GM12891 (cell line): Measurements from ENCODE around the gene MDFIC2. TPM values are rescaled to one million over a fixed set of nuclear protein-coding genes. Genes with fewer than 3 reads are reported as not detected.
"Not testable (repeated sequence)": the region's sequence is repeated elsewhere in the genome, so short reads cannot be mapped to it uniquely, and the experiment has no call there.

Experiments
- DNase-seq: peaks from one replicate; pipeline ENCODE4 v3.0.0; 2011; ENCODE audit warnings: low spot score; ENCODE audit not compliant: insufficient read length
- FAIRE-seq: peaks from 2 replicates; lab custom pipeline; 2011; peaks lifted over from hg19 to GRCh38; lab: Jason Lieb, UNC
- PAX5 ChIP-seq: IDR thresholded peaks from 2 replicates; pipeline ENCODE4 v1.6.1; 2011; ENCODE audit warnings: low read length, moderate library complexity, mild to moderate bottlenecking; ENCODE audit not compliant: insufficient read depth, severe bottlenecking
- POLR2A ChIP-seq: IDR thresholded peaks from 2 replicates; pipeline ENCODE4 v1.6.1; 2011; ENCODE audit warnings: low read depth, low read length, control low read depth
- POLR2AphosphoS5 ChIP-seq: IDR thresholded peaks from 2 replicates; pipeline ENCODE4 v1.6.1; 2011; ENCODE audit warnings: low read depth, low read length, control low read depth
- POU2F2 ChIP-seq: IDR thresholded peaks from 2 replicates; pipeline ENCODE4 v1.6.1; 2011; ENCODE audit warnings: low read depth, mild to moderate bottlenecking, control low read depth, low read length, moderate library complexity
- SPI1 ChIP-seq: IDR thresholded peaks from 2 replicates; pipeline ENCODE4 v1.6.1; 2011; ENCODE audit warnings: low read depth, low read length, control low read depth
- TAF1 ChIP-seq: IDR thresholded peaks from 2 replicates; pipeline ENCODE4 v1.6.1; 2011; ENCODE audit warnings: low read depth, low read length, control low read depth
- polyA plus RNA-seq: library from polyadenylated mRNA; unstranded; fragments of >200 nt; gene quantifications from one replicate; pipeline ENCODE4 v1.2.1, GENCODE V29; 2012; ENCODE audit warnings: low read depth, missing spikeins, inconsistent platforms; ENCODE audit not compliant: missing spikeins

The MDFIC2 gene
- not detected for polyA plus RNA-seq

DNA sequence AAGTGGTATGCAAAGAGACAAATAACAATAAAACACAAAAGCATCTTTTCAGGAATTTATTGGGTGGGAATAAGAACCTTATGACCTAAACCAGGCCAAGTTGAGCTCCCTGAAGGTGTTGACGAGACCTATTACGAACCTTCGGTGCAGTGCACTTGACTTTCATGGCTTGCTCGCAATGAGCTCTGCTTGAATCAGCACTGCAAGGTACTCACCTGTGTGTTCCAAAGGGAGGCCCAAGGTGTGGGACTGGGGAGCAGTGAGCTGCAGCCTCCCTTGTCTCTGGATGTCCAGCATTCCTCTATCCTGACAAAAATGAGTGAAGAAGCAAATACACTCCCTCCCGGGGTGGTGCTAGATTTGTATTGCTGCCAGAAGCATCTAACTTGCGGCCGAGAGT, at the start of gene MDFIC2:
TSS of gene MDFIC2 (minus strand) at position 303 of the 400 bp plus-strand sequence. CDS start 665 bp downstream, outside the sequence.
- TF ChIP-seq POU2F2 (no peak), POLR2A (no peak), TAF1 (no peak), POLR2AphosphoS5 (no peak), PAX5 (no peak), SPI1 (no peak)
- DNase-seq = no peak
- FAIRE-seq = no peak

- FAIRE-seq (no peak), DNase-seq (no peak)
- TF ChIP-seq SPI1 = peak; percentile 28; the same call in 1 of the 2 replicates
- no peak for TF ChIP-seq PAX5
Observed at GRCh38 chr3:70360979-70361760, 48.7 kb upstream of the MDFIC2 start.

DNA sequence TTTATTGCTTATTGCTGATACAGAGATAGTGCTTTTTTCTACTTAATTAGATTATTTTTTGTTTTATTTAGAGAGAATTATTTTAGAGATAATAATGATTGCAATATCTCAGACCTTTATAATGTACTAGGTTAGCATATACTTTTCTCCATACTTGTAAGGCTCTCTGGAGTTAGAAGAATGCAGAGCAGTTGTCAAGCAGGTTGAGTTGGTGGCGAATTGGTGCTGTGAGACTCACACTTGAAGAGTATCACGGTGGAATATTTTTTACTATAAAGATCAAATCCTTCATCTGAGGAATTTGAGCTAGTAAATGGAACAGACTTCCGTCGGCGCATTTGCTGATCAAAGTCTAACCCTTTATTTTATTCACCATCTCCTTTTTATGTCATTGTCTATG, 47.3 kb upstream of the MDFIC2 start:
- DNase-seq (no peak), FAIRE-seq (no peak)
- TF ChIP-seq PAX5 (no peak), POLR2A (no peak), POU2F2 (no peak), POLR2AphosphoS5 (no peak), TAF1 (no peak), SPI1 (no peak)

DNA sequence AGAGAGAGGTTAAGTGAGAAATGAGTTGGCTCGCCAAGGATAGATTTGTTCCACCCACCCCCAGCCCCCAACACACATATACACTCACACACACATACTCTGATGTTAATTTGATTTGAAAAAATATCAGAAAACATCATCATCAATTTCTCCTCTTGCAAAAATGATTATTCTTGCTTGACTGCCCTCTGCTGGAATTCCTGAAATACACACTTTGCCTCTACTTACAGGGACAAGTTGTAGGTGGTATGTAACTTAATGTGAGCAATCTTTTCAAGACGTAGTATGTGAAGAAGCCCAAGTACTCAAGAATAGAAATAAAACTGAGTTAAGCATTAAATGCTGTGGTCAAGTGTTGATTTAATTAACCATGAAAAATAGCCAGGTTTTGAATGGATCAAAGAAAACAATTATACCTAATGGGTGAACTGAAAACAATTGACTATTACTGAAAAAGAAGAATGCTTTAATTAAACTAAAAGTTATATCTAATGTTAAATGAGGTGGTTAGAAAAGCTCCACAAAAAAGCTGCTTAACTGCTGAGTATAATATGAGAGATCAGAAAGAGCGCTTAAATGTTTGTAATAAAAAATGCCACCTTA, 46.6 kb upstream of the MDFIC2 start:
- peak; percentile 80 for FAIRE-seq
- TF ChIP-seq POLR2AphosphoS5 (no peak), TAF1 (no peak), SPI1 (no peak), PAX5 (no peak), POLR2A (no peak), POU2F2 (no peak)
- DNase-seq = no peak

GRCh38 chr3:70352215-70352614, 39.8 kb upstream of the MDFIC2 start:
- TF ChIP-seq POLR2AphosphoS5 (no peak), PAX5 (no peak)
- FAIRE-seq = no peak
- DNase-seq = no peak

- DNase-seq (no peak), FAIRE-seq (no peak)
- TF ChIP-seq POLR2AphosphoS5 = no peak
- TF ChIP-seq POLR2A = no peak
- TF ChIP-seq SPI1 = no peak
- no peak for TF ChIP-seq POU2F2
- TF ChIP-seq PAX5 = no peak
- TF ChIP-seq TAF1 = no peak
Observed at GRCh38 chr3:70342149-70342548, 29.7 kb upstream of the MDFIC2 start.

DNA sequence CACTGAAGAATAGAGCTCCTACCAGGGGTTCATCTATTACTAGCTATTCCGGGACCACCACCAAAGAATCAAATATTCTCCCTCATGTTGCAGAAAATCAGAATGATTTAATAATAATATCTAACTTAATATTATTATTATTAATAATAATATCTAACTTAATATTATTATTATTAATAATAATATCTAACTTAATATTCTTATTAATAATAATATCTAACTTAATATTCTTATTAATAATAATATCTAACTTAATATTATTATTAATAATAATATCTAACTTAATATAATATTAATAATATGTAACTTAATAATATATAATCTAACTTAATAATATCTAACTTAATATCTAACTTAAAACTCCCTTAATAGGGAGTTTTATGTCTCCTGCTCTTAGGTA, 24.4 kb upstream of the MDFIC2 start:
- DNase-seq, FAIRE-seq: not testable (repeated sequence)

GRCh38 chr3:70333080-70333479, 20.6 kb upstream of the MDFIC2 start:
- FAIRE-seq (no peak), DNase-seq (no peak)
- TF ChIP-seq POLR2A (no peak), POLR2AphosphoS5 (no peak), POU2F2 (no peak), PAX5 (no peak), SPI1 (no peak), TAF1 (no peak)

DNA sequence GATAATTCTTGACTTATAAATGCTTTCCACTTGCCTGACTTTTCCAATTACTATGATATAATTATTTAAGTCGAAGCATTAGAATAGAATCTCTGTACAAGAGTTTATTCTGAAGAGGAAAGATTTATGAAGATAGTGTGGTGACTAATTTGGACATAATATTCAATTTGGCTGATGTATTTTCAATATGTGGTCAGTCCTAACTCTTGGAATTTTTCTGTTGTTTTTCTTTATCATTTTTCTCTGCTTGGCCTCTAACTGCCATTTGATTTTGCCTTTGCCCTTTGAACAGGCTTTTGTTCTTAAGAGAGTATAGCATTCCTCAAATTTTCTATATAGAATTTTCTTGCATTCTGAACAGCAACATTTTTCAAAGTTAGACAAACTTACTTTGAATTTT, 2.6 kb upstream of the MDFIC2 start:
- DNase-seq (no peak), FAIRE-seq (no peak)
- no peak for TF ChIP-seq PAX5
- TF ChIP-seq POLR2A = no peak
- no peak for TF ChIP-seq TAF1
- TF ChIP-seq SPI1 = no peak
- TF ChIP-seq POLR2AphosphoS5 = no peak
- TF ChIP-seq POU2F2 = no peak

- no peak for TF ChIP-seq POLR2AphosphoS5
- TF ChIP-seq POLR2A = no peak
- TF ChIP-seq SPI1 = no peak
- TF ChIP-seq POU2F2 = no peak
- TF ChIP-seq TAF1 = no peak
- TF ChIP-seq PAX5 = no peak
- no peak for DNase-seq
- FAIRE-seq = no peak
Observed at GRCh38 chr3:70310809-70311208, 1.6 kb downstream of the MDFIC2 start.
